Activated CD4-positive, CD25-positive, alpha-beta regulatory T cell treated with anti-CD3 and anti-CD28 coated beads, Interleukin-2, amount 50 U/mL, for 16 hours (primary cell): Measurements from ENCODE around the gene KDM4B.
"Not testable (repeated sequence)": the region's sequence is repeated elsewhere in the genome, so short reads cannot be mapped to it uniquely, and the experiment has no call there.

Experiments used
- DNase-seq: peaks from one replicate; pipeline ENCODE4 v3.0.0-alpha.2; 2020; ENCODE audit warnings: low read depth, low spot score

Gene KDM4B

DNA sequence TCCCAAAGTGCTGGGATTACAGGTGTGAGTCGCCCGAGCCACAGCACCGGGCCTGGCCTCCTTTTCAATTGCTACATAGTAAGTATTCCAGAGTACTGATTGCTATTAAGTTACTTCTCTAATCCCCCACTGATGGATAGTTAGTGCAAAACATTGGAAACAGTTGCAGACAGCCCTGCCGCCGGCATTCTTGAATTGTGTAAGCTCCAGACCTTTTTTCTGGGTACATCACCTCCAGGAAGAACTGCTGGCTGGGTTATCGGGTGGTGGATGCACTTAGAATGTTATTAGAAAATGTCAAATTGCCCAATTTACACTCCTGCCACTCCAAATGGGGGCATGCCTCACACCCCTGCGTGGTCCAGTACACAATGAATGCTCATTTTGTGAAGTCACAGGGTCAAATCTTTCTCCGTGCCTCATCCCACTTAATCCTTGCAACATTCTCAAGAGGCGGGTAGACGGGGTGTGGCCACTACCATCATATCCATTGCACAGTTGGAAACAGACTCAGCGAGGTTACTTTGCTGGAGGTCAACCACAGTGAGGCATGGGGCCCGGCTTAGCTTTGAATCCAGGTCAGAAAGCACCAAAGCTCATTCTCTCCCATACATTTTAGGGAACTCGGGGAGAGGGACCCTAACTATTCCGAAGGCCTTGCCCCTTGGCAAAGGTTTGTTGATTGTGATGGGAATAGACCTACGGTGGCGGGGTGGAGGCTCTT is 1.0 kb upstream of the KDM4B start:
- DNase-seq, result no peak

DNA sequence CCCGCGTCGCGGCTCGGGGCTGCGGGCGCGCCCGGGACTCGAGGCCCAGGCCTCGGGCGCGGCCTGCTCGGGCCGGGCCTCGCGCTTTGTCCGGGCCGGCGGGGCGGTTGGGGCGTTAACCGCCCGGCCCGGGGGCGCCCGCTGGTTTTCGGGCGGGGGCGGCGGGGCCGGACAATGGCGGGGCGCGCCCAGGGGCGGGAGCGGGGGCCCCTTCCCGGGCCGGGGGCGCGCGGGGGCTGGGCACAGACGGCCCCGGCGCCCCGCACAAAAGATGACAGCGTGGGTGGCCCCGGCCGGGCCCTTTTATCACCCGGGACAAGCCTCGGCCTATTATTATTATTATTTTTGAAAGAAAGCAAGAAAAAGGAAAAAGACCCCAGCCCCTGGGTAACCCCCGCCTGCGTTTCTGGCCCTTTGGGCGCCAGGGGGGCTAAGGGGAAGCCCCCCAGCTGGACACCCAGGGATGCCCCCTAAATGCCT is 419 bp downstream of the KDM4B start:
- DNase-seq, result no peak

DNA sequence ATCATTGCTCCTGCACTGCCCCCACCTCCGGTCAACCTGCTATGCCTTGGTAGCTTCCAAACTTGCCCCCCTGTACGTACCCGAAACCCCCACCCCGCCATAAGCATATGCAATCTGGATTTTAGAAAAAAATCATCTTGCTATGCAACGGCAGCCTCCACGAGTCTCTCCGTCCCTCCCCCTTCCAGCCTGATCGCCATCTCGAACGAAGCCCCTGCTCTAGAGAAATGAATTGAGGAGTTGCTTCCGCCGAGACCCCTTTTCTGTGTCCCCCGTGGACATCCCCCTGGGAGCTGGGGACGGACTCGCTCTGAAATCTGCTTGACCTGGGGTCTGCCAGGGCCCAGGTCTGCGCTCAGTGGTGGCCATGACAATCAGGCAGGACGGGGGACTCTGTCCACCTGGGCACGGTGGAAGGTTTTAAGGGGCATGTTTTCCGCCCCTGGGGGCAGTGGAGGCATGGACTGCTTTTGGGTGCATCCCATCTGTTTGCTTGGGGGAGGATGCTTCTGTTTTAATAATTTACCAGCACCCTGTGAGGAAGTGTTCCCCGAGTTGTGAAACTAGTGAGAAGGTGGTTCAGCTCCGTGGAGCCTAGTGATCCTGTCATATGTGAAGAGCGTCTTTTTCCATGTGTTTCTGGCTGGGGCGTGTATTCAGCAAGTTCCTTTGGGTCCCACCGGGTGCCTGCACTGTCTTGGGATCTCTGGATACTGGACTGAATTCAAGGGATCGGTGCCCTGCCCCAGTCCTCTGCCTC is 1.0 kb downstream of the KDM4B start:
- no peak for DNase-seq

DNA sequence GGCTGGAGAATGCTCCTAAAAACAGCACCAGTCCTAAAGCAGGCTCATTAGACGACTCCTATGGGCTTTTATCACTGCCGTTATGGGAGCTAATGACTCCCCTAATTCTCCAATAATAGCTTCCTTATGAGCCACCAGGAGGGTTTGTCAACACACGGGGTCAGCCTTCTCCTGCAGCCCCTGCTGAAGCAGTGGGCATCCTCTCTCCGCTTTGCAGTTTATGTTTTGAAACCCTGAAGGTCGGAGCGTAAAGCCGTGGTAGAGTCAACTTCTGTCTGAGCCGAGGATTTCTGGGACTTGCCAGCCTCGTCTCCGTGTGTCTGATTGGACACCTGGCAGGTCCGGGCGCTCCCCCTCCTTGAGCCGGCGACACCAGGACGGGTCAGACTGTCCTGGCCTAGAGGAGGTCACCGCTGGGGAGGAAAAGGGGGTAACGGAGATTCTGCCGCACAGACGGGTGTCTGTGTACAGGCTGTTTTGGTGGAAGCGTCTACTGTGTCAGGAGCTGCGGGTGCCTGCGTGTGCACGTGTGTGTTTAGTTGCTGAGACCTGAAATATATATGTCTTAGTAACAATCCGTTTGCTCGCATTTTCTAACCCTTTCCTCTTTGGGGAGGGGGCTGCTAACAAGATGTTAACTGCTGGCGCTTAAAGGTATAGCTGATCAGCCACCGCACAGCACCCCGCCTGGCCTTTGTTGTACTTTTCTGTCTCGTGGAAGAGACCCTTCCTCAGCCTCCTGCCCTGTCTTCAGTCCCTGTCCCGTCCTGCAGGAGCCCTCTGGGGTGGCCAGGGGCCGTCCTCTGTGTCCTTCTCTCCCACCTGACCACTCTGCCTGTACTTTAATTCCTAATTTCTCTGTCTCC is 1.9 kb downstream of the KDM4B start:
- no peak for DNase-seq

DNA sequence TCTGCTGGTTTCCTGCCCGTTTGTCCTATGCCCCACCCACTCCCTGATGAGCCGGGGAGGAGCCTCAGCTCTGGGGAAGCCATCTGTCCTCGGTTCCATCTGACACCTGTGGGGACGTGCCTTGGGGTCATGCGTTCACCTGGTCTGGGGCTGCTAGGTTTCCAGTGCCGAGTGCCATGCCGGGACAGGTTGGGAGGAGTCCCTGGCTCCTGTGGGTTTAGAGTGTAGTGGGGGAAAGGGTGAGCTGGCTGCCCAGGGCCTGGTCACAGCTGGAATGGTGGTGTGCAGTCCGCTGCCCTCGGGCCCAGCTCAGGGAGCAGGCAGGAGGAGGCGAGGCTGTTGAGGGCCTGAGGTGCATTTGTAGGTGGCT is 2.5 kb downstream of the KDM4B start:
- no peak for DNase-seq

DNA sequence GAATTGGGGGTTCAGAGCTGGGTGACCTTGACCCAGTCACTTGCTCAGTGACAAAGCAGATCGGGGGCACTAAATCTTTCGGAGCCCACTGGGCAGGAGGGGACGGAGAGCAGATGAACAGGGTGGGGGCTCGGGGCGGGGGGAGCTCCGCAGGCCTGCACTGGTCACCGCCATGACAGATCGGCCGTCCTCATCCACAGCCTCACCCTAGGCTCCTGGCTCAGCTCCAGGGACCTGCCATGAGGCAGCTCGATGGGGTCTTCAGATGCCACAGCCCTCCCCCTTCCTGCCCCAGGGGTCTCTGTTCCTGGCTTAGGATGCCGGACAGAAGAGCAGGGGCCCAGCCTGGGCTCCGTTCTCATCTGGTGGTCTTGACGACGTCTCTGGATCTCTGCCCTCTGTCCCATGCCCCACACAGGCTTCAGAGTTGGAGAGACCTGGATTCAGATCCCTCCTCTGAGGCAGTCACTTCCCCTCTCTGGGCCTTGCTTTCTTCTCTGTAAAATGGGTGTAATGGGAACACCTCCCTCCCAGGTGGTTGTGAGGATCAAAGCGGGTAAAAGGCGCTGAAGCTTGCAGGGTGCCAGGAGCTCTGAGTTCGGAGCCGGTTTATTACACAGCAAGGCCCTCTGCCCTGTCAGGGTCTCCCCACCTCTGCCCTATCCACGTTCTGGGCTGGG is 3.0 kb downstream of the KDM4B start:
- no peak for DNase-seq

DNA sequence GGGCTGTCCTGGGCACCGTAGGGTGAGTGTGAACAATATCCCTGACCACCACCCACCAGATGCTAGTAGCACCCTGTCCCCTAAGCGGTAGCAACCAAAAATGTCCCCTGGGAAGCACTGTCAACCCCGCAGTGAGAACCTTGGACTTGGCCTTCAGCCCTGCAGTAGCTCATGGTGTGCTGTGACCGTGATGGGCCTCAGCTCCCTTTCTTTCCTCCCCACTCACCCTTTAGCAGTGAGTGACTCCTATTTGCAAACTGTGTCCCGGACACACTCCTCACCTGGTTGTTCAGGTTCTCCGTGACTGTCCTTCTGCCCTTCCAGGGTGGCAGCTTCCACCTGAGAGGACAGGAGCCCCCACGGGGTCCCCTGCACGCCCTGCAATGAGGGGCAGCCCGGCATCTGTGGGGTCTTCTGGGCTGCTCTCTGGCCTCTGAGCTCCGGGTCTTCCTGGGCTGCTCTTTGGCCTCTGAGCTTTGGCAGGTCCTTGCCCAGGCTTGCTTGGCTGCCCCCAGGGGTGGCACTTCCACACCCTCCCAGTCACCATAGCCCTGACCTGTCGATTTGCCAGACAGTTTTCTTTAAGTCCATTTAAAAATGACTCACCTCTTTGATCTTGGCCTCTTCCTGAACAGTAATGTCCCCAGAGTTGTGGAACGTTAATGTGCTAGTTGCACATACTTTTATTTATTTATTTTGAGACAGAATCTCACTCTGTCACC is 3.8 kb downstream of the KDM4B start:
- DNase-seq, result no peak

DNA sequence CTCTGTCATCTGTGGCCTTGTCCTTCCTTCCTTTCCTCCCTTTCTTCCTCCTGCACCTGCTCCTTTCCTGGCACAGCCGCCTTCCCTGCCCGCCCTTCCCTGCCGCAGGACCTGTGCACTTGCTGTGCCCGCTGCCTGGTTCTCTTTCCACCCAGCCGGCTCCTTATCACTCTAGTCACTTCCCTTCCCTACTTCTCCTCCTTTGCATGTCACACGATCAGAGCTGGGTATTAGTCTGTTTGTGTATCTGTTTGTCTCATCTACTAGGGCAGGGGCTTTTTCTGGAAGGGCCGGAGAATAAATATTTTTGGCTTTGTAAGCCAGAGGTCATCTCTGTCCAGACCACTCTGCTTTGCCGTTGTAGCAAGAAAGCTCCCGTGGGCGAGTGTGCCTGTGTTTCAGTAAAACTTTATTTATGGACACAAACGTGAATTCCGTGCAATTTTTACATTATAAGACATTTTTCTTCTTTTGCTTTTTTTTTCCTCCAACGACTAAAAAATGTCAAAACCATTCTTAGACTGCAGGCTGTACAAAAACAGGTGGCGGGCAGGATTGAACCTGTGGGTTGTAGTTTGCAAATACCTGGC is 6.1 kb downstream of the KDM4B start:
- no peak for DNase-seq

DNA sequence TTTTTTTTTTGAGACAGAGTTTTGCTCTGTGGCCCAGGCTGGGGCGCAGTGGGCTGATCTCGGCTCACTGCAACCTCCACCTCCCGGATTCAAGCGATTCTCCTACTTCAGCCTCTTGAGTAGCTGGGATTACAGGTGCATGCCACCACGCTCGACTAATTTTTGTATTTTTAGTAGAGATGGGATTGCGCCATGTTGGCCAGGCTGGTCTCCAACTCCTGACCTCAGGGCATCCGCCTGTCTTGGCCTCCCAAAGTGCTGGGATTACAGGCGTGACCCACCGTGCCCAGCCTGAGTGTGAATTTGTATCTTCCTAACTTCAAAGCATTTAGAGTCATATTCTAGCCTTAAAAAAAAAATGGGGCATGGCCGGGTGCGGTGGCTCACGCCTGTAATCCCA is 6.7 kb downstream of the KDM4B start:
- DNase-seq, result not testable (repeated sequence)

DNA sequence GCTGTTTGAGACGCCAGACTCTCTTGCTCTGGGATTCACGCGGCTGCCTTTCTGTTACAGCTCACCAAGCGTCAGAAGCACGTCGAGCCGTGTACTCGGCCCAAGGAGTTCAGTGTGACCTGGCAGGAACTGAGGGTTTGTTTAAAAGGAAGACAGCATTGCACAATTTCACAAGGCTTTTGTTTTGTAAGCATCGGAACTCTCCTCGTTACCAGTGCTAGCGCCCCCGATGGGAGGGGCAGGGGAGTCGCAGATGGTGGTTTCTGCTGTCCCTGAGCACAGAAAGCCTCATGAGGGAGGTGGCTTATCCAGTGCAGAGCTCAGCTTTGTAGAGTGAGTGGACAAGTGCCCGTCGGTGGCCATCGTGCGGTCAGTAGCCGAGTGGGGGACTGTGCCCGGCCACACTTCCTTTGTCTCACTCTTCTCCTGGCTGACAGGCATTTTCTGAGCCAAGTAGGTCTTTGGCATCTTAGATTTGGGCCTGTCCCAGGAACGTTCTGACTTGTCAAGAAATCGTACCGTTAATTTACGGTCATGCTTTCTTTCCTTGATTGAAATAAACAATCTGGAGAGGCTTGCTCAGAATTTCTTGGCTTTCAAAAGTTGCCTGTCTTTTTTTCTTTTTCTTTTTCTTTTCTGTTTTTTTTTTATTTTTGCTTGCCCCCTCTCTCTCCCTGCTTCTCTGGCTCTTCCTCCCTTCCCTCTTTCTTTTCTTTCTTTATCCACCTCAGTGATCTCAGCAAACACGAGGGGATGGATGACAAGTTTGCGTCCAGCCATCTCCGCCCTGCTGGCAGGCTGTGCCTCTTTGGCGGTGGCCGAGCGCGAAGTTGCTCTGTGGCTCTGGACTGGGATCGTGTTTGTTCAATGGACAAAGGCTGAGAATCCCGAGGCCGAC is 7.7 kb downstream of the KDM4B start:
- DNase-seq, result no peak

DNA sequence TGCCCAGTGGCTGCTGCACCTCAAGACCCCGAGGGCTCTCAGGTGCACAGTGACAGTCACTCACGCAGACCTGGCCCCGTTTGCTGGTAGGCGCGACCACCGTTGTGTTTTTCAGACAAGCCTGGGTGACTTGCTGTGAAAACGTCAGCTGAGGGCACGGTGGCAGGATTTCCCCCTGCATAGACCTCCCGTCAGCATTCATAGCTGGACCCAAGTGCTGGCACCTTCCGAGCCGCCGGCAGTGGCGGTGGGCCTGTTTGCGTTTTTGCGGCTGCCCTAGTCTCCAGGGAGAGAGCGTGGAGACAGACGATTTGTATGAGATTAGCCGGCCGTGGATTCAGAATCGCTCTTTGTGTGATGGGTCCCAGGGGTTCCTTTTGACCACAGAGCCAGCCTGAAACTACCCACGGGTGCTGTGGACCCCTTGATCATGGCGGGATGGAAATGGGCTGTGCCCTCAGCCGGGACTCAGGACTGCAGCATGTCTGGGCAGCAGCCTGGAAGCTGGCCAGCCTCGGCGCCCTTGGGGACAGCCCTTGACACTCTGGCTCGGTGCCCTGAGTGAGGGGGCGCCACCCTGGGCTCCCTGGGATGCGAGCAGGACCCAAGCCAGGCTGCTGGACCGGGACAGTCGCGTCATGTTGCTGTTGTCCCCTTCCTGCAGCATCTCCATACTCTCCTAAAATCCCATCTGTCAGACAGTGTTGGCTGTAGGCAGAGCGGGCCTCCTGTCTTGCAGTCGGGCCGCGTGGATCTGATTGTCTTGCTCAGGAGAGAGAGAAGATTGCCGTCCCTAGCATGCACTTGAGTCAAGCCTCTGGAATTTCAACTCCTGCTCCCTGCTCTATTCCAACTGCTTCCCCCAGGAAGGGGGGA is 8.6 kb downstream of the KDM4B start:
- DNase-seq, result no peak

DNA sequence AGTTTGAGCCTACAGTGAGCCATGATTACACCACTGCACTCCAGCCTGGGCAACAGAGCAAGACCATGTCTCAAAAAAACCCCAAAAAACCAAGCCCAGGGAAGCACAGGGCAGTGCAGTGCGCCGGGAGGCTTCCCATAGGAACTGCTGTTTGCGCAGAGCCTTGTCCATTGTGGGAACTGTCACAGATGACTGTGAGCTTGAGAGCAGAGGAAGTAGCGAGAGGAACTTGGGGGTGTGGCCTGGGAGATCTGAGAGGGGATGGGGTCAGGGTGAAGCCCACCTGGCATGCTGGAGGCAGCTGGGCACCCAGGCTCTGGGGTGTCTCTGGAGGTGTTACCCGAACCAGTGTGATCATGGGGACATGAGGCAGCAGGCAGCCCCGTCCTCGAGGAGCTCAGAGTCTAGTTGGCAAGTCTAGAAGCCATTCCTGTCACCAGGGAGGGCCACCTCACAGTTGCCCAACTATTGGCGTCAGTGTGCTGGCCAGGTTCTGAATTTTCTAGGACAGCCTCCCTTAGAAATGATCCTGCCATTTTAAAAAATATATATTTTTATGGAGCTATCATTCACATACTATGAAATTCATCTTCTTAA is 10.4 kb downstream of the KDM4B start:
- no peak for DNase-seq

DNA sequence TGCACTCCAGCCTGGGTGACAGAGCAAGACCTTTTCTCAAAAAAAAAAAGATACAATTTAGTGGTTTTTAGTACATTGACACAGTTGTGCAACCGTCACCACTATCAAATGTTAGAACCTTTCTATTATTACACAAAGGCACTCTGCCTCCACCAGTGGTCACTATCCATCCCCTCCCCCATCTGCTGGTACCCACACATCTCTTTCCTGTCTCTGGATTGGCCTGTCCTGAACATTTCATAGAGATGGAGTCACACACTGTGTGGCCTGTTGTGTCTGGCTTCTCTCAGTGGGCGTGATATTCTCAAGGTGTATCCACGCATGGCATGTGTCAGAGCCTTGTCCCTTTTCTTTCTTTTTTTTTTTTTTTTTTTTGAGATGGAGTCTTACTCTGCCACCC is 11.2 kb downstream of the KDM4B start:
- DNase-seq, result no peak

DNA sequence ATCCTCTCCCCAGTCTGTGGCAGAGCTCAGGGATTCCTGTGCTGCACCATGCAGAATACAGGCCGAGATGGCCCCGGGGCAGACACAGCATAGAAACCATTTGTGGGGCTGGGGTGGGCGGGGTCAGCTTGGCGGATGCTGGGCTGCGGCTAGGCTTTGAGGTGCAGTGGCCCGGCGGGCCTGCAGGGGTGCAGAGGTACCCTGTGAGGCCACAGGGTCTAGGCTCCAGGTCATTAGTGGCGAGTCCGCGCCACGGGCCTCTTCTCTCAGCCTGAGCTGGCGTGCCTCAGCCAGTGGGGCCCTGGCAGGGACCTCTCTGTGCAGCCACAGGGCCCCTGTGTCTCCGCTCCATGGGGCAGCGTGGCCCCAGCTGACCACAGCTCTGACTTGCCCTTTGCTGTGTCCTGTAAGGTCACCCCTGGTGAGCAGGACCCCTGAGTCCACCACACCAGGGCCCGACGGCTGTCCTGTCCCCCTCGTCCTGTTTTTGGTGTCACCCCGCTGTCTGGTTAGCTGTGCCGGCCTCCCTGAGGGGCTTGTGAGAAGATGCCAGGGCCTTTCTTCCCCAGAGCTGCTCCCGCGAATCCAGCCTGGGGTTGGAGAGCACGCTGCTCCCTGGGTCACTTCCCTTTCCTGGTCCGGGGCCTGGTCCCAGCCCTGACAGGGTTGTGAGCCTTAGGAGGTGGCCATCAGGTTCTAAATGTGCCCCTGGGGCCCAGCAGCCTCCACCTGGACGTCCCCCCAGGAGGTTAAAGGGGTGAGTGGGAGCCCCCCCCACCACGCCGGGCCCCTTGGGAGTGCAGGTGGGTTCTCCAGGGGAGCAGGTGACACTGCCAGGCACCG is 12.1 kb downstream of the KDM4B start:
- no peak for DNase-seq

DNA sequence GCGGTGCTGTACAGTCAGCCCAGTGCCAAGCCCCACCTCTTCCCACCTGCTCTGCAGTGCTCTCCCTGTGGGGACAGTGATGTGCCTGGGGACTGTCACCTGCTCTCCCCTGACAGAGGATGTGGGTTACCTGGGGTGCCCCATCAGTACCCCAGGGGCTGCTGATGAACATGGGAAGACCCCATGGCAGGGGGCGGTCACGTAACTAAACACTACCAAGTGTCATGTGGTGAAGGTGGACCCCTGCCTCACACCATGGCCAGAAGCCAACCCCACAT is 12.7 kb downstream of the KDM4B start:
- no peak for DNase-seq

DNA sequence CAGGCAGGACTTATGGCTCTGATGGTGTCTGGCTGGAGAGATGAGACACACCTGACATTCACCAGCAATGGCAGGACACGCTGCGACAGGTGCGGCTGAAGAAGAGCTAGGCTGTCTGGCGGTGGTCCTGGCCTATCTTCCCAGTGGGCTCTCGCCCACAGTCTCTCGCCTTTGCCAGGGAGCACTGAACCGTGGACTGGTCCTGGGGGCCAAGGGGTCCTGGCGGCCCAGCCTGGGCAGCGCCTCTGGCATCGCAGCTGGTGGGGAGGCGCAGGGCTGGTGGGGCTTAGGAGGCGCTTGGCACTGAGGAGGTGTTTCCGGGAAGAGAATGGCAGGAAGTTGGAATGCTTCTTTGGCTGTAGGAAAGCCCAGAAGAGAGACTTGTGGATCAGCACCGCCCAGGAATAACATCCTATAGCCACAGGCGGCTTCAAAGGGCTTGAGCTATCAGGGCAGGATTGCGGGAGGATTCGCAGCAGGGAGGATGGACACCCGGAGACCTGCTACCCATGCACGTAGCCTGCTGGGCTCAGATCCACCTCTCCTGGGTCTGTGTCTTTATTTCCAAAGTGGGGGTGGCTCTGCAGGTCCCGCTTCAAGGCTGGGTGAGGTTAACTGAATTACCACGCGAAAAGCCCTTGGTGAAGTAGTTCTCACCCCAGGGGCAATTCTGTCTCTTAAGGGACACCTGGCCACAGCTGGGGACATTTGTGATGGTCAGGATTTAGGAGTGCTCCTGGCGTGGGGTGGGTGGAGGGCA is 14.6 kb downstream of the KDM4B start:
- no peak for DNase-seq

DNA sequence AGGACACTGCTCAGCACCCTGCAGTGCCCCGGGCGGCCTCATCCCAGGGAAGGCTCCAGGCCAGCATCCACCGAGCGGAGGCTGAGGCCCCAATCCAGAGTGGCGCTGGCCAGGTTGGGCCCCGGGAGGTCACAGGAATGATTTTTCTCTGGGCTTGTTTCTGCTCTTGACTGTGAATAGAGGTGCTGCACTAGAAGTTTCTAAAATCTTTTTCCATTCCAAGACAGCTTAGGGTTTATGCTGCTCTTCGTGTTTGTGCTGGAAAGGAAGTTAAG is 15.1 kb downstream of the KDM4B start:
- DNase-seq, result no peak
